Midbrain (tissue), 1 donor: Measurements from ENCODE around the gene EIF3C.
"Not testable (repeated sequence)": the region's sequence is repeated elsewhere in the genome, so short reads cannot be mapped to it uniquely, and the experiment has no call there.

Experiments used
- DNase-seq: peaks from one replicate; lab custom pipeline; 2025; lab: John Stamatoyannopoulos, UW

EIF3C gene, protein sequence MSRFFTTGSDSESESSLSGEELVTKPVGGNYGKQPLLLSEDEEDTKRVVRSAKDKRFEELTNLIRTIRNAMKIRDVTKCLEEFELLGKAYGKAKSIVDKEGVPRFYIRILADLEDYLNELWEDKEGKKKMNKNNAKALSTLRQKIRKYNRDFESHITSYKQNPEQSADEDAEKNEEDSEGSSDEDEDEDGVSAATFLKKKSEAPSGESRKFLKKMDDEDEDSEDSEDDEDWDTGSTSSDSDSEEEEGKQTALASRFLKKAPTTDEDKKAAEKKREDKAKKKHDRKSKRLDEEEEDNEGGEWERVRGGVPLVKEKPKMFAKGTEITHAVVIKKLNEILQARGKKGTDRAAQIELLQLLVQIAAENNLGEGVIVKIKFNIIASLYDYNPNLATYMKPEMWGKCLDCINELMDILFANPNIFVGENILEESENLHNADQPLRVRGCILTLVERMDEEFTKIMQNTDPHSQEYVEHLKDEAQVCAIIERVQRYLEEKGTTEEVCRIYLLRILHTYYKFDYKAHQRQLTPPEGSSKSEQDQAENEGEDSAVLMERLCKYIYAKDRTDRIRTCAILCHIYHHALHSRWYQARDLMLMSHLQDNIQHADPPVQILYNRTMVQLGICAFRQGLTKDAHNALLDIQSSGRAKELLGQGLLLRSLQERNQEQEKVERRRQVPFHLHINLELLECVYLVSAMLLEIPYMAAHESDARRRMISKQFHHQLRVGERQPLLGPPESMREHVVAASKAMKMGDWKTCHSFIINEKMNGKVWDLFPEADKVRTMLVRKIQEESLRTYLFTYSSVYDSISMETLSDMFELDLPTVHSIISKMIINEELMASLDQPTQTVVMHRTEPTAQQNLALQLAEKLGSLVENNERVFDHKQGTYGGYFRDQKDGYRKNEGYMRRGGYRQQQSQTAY

DNA sequence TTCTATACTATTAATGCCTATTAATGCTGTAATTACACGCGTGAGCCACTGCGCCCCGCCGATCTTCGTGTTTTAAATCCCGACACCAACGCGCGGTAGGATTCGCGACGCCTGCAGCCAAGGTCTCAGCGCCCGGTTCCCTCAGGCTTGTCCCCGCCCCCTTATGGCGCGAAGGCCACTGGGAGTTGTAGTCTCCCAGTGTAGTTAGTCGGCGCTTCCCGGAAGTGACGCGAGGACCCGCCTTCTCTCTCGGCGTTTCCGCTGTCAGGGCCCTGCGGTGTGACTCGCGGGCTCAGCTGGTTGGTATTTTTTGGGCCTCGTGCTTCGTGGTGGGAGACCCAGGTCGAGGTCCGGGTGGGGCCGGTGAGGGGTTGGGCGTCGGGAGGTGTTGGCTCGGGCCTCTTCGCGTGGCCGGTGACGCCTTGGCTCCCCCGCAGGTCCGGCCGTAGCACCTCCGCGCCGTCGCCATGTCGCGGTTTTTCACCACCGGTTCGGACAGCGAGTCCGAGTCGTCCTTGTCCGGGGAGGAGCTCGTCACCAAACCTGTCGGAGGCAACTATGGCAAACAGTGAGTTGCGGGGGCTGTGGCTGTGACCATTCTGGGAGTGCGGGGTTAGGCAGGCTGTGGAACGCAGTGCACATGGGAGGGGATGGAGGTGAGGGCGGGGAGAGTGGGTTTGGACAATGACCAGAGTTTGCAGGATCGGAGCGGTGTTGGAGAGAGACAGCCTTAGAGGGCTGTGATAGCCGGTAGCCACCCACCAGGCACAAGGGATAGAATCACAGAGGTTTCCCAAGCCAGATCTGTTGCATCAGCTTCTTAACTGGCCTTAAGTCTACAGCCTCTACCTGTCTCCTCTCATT, at the start of gene EIF3C:
Gene EIF3C, plus strand, starts transcription at position 245 of the 864 bp plus-strand sequence. Its CDS starts 223 bp downstream, at position 468.
- not testable (repeated sequence) for DNase-seq

DNA sequence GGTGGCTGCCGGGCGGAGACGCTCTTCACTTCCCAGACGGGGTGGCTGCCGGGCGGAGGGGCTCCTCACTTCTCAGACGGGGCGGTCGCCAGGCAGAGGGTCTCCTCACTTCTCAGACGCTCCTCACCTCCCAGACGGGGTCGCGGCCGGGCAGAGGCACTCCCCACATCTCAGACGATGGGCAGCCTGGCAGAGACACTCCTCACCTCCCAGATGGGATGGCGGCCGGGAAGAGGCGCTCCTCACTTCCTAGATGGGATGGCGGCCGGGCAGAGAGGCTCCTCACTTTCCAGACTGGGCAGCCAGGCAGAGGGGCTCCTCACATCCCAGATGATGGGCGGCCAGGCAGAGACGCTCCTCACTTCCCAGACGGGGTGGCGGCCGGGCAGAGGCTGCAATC, 45.0 kb upstream of the EIF3C start:
- not testable (repeated sequence) for DNase-seq

DNA sequence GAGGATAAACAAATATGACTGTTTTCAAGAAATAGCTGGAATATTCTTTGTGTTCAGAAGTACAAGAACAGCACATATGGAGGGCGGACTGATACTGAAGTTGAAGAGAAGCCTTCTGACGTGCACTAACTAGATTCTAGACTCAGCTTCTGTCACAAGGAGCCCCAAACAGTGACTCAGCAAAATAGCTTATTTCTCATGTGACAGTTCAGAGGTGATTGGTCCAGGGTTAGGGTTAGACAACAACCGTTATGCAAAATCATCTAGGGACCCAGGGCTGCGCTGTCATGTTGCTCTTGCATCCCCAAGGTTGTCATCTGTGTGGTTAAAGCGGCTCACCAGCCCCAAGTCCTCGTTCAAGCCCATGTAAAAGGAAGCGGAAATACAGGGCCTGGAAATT, 43.8 kb upstream of the EIF3C start:
- not testable (repeated sequence) for DNase-seq

DNA sequence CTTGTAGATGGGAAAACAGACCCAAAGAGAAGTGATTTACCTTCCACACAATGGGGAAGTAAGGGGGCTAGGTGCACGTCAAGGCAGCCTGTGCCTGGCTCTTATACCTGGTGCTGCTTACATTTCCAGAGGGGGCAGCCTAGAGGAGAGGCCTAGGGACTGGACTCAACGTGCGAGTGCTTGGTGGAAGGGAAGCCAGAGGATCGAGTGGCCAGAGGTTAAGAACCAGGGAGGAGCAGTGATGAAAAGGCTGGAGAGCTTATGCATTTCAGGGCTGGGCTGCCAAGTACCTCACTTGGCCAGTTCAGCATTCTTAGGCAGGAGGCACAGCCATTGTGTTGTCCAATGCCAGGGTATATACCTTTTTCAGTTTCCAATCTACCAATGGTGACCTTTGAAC, 43.1 kb upstream of the EIF3C start:
- not testable (repeated sequence) for DNase-seq

DNA sequence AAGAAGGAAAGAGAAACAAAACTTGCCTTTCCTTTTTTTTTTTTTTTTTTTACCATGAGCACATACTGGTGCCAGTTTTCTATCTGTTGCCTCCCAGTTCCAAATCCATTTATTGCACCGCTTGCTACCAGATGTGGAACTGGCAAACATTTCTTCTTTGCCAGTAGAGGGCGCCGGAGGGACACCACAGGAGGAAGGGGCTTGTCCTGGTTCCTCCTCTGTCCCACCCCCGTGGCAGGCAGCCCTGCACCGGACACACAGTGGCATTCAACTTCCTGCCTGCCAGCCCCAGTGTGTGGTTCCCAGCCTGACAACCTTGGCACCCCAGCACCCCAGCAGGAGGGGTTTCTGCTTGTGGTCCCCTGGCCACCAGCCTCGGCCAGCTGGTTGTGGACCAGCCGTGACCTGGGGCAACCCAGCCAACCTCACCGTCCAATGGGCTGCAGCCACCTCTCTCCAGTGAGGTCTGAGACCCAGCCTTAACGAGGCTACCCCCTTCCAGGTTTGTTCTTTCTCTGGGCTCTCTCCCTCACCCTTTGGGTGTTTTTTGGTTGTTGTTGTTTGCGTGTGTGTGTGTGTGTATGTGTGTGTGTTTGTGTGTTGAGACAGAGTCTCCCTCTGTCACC, 22.8 kb upstream of the EIF3C start:
- not testable (repeated sequence) for DNase-seq

DNA sequence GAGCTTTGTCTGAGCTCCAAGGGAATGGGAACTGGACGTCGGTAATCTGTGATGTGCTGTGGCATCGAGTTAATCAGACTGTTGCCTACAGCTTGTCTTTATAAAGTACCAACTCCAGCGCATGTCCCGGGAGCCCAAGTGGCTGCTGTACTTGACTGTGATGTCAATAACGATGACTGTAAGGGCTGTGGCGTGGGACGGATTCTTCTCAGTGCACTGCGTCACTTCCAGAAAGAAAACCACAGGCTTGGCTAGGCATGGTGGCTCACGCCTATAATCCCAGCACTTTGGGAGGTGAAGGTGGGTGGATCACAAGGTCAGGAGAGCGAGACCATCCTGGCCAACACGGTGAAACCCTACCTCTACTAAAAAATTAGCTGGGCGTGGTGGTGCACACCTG, 21.8 kb upstream of the EIF3C start:
- not testable (repeated sequence) for DNase-seq

DNA sequence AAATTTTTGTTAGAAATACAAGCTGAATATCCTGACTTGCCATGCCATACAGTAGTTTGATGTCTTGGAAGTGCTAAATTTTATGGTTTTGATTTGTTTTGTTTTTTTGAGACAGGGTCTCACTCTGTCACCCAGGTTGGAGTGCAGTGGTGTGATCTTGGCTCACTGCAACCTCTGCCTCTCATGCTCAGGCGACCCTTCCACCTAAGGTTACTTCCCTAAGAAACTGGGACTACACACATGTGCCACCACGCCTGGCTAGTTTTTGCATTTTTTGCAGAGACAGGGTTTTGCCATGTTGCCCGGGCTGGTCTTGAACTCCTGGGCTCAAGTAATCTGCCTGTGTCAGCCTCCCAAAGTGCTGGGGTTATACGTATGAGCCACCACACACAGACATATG, 19.5 kb upstream of the EIF3C start:
- not testable (repeated sequence) for DNase-seq

DNA sequence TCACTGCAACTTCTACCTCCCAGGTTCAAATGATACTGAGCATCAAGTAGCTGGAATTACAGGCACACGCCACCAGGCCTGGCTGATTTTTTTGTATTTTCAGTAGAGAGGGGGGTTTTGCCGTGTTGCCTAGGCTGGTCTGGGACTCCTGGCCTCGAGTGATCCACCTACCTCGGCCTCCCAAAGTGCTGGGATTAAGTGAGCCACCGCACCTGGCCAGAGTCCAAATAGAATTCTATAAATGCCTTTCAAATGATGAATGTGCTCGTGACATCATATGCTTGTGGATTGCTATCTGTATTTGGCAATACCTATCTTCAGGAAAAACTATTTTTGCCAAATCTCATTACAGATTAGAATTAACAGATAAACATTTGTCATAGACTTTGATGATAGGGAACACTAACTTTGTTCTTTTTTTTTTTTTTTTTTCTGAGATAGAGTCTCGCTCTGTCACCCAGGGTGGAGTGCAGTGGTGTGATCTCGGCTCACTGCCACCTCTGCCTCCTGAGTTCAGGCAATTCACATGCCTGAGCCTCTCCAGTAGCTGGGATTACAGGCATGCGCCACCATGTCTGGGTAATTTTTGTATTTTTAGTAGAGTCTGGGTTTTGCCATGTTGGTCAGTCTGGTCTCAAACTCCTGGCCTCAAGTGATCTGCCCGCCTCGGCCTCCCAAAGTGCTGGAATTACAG, 17.9 kb upstream of the EIF3C start:
- not testable (repeated sequence) for DNase-seq

DNA sequence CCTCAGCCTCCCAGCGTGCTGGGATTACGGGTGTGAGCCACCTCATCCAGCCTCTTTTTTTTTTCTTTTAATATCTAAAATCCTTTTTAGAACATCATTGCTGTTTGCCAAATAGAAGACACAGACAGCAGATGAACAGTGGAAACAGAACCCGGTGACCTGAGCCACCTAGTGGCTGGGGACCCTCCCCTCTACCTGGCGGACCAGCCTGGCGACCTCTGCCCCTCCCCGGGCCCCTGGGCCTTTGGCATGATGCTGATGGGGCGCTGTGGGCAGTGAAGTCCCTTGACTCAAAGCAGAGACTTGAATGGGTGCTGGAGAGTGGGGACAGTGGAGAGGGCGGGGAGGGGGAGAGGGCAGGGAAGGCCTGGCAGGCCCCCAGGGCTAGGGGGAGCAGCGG, 11.5 kb upstream of the EIF3C start:
- DNase-seq: not testable (repeated sequence)

DNA sequence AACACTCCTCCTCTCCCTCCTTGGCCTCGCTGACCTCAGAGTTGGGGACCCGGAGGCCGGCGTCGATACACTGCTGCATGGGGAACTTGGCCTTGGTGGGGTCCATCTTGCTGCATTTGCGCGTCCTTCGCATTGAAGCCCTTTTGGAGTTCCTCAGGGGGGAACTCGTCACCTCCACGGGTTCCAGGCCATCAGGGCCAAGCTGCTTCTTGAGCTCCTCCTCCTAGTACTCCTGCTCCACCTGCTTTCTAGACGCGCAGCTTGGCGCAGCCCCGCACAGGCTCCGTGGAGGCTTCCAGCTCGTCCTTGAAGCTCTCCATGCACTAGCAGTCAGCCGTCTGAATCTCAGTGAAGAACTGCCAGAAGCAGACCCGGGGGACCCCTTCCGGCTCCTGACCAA, 10.9 kb upstream of the EIF3C start:
- not testable (repeated sequence) for DNase-seq

DNA sequence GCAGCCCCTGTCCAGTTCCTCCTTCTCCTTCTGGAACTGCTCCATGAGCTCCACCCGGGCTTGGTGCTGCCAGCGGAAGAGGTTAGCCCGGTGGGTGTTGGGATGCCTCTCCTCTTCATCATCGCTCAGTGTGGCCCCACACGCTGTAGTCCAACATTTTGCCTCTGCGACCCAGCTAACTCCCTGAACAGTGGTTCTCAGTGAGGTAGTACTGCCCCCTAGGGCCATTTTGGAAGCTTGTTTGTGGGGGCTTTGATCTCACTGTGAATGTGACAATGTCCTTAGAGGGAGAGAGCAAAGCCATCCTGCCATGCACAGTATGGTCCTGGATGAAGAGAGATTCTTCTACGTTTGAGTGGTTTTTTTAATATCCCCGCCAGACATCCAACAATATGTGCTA, 9.9 kb upstream of the EIF3C start:
- not testable (repeated sequence) for DNase-seq

DNA sequence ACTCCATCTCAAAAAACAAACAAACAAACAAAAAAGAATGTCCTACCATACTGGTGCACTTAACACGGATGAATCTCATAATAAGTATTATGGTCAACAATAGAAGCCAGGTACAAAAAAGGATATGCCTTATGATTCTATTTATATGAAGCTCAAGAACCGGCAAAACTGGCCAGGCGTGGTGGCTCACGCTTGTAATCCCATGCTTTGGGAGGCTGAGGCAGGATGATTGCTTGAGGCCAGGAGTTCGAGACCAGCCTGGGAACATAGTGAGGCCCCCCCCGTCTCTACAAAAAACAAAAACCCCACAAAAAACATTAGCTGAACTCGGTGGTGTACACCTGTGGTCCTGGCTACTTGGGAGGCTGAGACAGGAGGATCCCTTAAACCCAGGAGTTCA, 7.0 kb upstream of the EIF3C start:
- not testable (repeated sequence) for DNase-seq

DNA sequence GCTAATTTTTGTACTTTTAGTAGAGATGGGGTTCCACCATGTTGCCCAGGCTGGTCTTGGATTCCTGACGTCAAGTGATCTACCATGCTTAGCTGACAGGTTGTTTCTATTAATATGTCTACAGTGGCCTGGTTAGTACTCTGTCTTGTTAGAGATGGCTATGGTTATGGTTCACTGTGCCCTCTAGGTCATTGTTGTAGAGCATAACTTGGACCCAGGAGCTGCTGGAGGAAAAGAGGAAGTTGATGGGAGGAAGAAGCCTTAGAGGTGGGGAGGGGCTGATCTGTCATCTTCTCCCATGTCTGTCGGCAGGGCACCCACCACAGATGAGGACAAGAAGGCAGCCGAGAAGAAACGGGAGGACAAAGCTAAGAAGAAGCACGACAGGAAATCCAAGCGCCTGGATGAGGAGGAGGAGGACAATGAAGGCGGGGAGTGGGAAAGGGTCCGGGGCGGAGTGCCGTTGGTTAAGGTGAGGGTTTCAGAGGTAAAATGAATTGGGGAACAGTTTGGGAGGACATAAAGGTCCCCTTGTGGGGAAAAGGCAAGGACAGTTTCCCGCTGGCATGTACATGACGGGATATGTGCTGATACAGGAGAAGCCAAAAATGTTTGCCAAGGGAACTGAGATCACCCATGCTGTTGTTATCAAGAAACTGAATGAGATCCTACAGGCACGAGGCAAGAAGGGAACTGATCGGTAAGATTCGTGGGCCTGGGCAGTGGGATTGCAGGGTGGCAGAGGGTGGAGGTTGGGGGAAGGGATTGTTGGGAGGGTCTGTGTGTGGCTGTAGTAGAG, 11.8 kb downstream of the EIF3C start:
- DNase-seq: not testable (repeated sequence)

DNA sequence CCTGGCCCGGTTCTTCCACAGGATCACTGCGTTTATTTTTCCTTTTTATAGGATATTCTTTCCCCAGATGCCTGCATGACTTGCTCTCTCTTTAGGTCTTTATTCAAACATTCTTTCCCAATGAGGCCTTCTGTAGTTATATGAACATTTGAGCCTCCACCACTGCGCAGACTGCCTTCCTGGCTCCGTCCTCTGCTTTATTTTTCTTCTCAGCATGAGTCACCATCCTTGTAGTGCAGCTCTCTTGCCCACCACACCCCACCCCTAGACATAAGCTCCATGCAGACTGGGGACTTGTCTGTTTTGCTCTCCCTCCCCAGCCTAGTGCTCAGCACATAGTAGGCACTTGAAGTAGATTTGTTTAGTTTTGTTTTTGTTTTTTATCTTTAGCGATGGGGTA, 20.0 kb downstream of the EIF3C start:
- DNase-seq: not testable (repeated sequence)

DNA sequence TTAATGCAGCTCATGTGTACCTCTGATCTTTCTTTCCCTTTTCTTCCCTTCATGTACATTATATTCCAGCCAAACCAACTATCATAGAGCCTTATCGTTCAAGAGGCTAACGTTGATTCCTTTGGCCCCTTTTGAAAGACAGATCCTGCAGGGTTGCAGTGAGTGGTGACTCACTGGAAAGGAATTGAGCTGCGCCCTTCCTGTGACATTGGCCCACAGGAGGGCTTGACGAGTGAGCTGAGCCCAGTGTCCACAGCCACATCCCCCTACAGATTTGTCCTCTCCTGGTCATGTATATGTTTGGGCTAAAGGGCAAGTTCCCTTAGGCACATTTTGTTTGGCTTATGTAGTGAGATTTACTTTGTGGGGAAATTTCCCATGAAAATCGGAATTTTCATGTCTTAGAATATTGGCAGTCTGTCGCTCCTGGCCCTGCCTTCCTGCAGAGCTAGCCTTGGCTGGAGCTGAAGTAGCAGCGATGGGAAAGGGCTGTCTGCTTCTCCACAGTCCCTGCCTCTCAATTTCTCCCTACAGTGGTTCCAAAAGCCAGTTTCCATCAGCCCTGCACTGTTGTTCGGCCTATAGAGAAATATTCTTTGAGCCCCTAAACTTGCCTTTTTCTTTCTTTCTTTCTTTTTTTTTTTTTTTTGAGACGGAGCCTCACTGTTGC, 21.3 kb downstream of the EIF3C start:
- DNase-seq: not testable (repeated sequence)

DNA sequence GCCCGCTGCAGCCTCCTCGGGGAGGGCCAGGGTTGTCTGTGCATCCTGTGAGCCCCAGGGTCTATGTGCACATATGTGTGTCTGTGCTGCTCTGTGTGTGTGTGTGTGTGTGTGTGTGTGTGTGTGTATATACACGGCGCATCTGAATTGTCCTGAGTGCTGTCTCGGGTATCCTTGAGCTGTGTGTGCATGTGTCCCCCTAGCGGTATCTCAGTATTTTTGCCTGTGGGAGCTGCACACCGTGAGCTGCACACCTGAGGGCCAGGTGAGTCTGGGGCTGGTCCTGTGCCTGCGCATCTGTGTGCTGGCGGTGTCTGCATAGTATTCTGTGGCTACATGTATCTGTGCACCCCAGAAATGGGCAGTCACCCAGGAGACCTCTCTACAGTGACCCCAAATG, 28.5 kb downstream of the EIF3C start:
- not testable (repeated sequence) for DNase-seq

DNA sequence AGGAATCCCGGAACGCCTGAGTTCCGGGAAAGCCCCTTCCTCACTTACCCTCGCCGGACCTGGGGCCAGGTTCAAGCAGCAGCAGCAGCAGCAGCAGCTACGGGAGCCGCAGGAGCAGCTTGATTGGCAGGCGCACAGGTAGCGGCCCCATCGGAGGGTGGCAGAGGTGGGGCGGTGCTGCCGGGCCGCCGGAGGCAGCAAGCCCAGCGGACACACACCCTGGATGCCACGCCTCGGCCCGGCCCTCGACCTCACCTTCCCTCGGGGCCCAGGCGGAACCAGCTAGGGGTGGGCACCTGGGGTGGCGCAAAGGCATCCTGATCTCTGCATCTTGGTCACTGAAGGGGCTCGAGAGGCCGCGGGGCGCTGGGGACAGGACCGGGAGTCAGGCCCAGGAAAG, 29.4 kb downstream of the EIF3C start:
- not testable (repeated sequence) for DNase-seq

DNA sequence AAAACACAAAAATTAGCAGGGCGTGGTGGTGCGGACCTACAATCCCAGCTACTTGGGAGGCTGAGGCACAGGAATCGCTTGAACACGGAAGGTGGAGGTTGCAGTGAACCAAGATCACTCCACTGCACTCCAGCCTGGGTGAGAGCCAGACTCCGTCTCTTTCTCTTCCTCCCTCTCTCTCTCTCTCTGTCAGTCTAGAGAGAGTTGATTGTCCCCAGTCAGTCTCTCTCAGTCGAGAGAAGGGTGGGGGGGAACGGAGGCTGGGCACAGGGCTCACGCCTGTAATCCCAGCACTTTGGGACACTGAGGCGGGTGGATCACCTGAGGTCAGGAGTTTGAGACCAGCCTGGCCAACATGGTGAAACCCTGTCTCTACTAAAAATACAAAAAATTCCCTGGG, 30.0 kb downstream of the EIF3C start:
- not testable (repeated sequence) for DNase-seq
